ENCODE data around the gene UPF3B. TPM values are rescaled to one million over a fixed set of nuclear protein-coding genes. Genes with fewer than 3 reads are reported as not detected.
"Not testable (repeated sequence)": the region's sequence is repeated elsewhere in the genome, so short reads cannot be mapped to it uniquely, and the experiment has no call there.

UPF3B gene
- total RNA-seq, 1 donor from 2014 or later: 2.9 TPM

DNA sequence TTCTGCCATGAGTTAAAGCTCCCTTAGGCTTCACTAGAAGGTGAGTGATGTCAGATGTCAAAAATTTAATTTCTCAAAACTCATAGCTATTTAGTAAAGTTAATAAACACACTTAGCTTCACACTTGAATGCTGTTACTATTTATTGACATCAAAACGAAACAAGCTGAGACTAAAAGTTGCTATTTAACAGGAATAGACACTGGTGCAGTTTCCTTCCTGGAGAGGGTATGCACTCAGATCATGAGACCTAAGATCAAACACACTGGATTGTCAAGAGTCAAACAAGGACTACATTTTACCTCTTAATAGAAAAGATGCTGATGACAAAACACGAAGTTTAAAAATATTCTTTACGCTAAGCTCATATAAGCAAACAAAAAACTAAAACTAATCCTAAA is 18.9 kb downstream of the UPF3B start:
- intact Hi-C loops (cut with DNase I): no loop called here
- no peak for DNase-seq (ENCODE audit: low spot score)

- intact Hi-C loops (cut with DNase I): no loop called here
Observed at GRCh38 chrX:119828446-119828845, 24.3 kb downstream of the UPF3B start.

GRCh38 chrX:119826399-119826959 is 26.3 kb downstream of the UPF3B start:
- DNase-seq (ENCODE audit: low spot score): no peak
- intact Hi-C loops (cut with DNase I): no loop called here

More at GRCh38 chrX:119828446-119828845, 24.3 kb downstream of the UPF3B start:
- no peak for DNase-seq (ENCODE audit: low spot score)

- DNase-seq (ENCODE audit: low spot score); intact Hi-C loops (cut with DNase I): not testable (repeated sequence)
Observed at GRCh38 chrX:119824221-119824620, 28.5 kb downstream of the UPF3B start.

DNA sequence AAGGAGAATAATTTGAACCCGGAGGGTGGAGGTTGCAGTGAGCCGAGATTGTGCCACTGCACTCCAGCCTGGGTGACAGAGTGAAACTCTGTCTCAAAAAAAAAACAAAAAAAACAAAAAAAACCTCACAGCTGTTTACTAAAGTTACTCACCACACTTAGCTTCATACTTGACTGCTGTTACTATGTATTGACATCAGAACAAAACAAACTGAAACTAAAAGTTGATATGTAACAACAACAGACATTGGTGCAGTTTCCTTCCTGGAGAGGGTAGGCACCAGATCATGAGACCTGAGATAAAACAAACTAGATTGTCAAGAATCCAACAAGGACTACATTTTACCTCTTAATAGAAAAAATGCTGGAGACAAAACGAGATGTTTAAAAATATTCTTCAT is 31.1 kb downstream of the UPF3B start:
- intact Hi-C loops (cut with DNase I); DNase-seq (ENCODE audit: low spot score): not testable (repeated sequence)

- intact Hi-C loops (cut with DNase I): no loop called here
- DNase-seq (ENCODE audit: low spot score): no peak
Observed at GRCh38 chrX:119817130-119817690, 35.6 kb downstream of the UPF3B start.

- DNase-seq (ENCODE audit: low spot score): no peak
- intact Hi-C loops (cut with DNase I): no loop called here
Observed at GRCh38 chrX:119816300-119816699, 36.5 kb downstream of the UPF3B start.

DNA sequence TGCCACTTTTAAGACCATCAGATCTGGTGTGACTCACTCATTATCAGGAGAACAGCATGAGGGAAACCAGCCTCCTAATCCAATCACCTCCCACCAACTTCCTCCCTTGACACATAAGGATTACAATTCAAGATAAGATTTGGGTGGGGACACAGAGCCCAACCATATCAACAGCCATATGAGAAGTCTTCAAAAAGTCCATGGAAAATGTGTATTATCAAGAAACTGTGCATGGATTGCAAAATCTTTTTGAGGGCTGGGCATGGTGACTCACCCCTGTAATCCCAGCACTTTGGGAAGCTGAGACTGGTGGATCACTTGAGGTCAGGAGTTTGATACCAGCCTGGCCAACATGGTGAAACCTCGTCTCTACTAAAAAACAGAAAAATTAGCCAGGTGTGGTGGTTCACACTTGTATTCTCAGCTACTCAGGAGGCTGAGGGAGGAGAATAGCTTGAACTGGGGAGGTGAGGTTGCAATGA is 43.5 kb downstream of the UPF3B start:
- no peak for DNase-seq (ENCODE audit: low spot score)
- intact Hi-C loops (cut with DNase I): no loop called here

- intact Hi-C loops (cut with DNase I); DNase-seq (ENCODE audit: low spot score): not testable (repeated sequence)
Observed at GRCh38 chrX:119808461-119808860, 44.3 kb downstream of the UPF3B start.

DNA sequence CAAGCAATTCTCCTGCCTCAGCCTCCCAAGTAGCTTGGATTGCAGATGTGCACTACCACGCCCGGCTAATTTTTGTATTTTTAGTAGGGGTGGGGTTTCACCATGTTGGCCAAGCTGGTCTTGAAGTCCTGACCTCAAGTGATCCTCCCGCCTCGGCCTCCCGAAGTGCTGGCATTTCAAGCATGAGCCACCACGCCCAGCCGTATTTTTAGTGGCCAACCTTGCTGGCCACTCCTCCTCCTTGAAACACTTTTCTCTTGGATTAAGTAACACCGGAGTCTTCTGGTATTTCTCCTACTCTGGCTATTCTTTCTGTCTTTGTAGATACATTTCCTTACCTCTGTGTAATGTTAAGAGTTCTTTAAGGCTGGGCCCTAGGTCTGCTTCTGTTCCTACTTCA is 50.2 kb downstream of the UPF3B start:
- no peak for DNase-seq (ENCODE audit: low spot score)
- intact Hi-C loops (cut with DNase I): no loop called here

- intact Hi-C loops (cut with DNase I): no loop called here
- DNase-seq (ENCODE audit: low spot score): no peak
Observed at GRCh38 chrX:119801253-119802221, 51.2 kb downstream of the UPF3B start.

DNA sequence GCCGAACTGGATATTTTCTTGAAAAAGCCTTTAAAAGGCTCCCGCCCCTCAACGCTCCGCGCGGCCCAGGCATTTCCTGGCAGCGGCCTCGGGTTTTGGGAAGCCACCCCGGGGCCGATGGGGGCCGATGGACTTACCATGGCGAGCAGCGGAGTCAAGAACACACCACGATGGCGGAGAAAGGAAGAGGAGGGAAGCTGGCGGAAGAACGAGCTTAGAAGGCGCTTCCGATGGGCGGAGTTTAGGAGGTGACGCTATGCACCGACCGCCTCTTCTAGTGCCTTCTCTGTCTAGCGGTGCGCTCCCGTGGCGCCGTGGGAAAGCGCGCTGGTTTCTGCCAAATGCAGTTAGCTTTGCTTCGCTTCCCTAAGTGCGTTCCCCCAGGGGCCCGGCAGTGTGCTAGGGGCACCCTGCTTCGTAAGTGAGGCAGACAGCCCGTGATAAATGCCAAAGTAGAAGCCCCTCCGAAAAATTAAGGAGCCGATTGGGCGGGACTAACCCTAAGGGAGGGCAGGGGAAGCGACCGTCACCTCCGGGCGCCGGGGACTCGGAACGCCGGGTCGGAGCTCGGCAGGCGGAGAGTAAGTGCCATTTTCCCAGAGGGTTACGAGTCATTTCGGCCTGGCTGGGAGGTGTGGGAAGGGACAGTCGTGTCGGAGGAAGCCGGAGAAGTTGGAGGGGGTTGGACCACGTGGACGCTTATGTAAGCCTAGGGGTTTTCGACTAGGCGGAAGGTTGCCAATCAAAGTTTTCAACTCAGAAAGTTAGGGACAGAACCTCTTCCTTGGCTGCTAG is 61.1 kb downstream of the UPF3B start, which contains the start of gene RPL39:
Gene RPL39 (minus strand): TSS at position 194 of the 795 bp plus-strand sequence. CDS start 54 bp downstream, at position 140.
- DNase-seq (ENCODE audit: low spot score): peak; percentile 91
- intact Hi-C loops (cut with DNase I): loop anchor here (5.0 kb wide), 2 partner anchors 81 to 184 kb away; partner anchors contain the start of genes NDUFA1, NKRF and RNF113A

DNA sequence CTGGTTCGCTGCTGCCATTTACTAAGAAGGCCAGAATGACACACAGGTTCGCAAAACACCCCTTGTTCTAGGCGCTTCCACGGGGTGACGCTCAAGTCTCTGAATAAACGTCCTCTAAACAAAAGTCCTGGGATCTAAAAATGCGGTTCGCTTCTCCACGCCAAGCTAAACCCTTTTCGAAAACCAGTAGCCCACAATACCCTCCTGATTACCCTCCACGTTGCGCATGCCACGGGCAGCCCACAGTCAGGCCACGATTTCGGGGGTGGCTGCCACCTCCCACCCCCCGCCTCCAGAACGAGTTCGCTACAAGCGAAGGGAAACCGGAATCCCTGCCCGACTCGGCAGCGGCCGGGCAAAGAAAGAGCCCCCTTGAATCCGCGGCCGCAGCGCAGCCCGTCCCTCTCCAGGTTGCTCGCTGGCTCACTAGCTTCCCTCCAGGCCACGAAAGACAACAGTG is 61.8 kb downstream of the UPF3B start:
- intact Hi-C loops (cut with DNase I): loop anchor here (5.0 kb wide), 2 partner anchors 81 to 184 kb away; partner anchors contain the start of genes NDUFA1, NKRF and RNF113A
- no peak for DNase-seq (ENCODE audit: low spot score)

DNA sequence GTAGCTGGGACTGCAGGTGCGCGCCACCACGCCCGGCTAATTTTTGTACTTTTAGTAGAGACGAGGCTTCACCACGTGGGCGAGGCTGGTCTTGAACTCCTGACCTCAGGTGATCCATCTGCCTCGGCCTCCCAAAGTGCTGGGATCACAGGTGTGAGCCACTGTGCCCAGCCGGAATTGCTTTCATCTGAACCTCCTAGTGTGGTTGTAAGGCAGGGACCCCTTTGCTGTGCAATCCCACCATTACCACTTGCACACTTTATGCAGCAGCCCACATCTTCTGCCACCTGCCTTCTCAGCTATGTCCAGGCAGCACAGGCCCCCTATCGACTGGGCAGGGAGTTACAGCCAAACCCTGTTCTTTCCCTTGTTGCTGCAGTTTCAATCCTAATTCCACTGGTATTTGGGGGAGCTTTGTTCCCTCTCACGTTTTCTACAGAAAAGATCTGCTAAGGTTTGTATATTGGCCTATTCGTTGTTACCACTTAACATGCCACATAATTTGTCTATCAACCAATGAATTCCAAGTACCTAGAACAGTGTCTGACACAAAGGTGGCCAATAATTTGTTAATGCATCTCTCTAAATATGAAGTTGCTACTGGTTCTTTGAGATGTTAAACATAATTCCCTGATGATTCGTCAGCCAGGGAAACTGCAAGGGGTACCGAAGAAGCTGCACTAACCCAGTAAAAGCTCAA is 67.9 kb downstream of the UPF3B start:
- intact Hi-C loops (cut with DNase I): no loop called here
- DNase-seq (ENCODE audit: low spot score): no peak

Other genes starting within 250 kb of the UPF3B start
- gene NKRF, start 246.5 kb downstream of the UPF3B start, total RNA-seq: 5.3 TPM
- 10.1 TPM for gene SEPTIN6, start 159.8 kb downstream of the UPF3B start, total RNA-seq
- not detected for gene SOWAHD, start 94.4 kb downstream of the UPF3B start, total RNA-seq
- 733 TPM for gene RPL39, start 61.3 kb downstream of the UPF3B start, total RNA-seq
- gene RNF113A, start 18.8 kb upstream of the UPF3B start, total RNA-seq: 7.6 TPM
- 424 TPM for gene NDUFA1, start 18.9 kb upstream of the UPF3B start, total RNA-seq
- not detected for gene AKAP14, start 42.9 kb upstream of the UPF3B start, total RNA-seq
- 4.8 TPM for gene NKAP, start 90.8 kb upstream of the UPF3B start, total RNA-seq
- not detected for gene RHOXF2B, start 224.7 kb upstream of the UPF3B start, total RNA-seq